HG03175 (cell line): ENCODE measurements around the gene PCDHA1.

ENCODE experiments used
- ATAC-seq: cut with Tn5 transposase; IDR thresholded peaks from one replicate; pipeline ENCODE4 v1.9.1; 2021; ENCODE audit warnings: mild to moderate bottlenecking, moderate library complexity; ENCODE audit not compliant: unreplicated experiment

Gene PCDHA1

GRCh38 chr5:140986117-140986521 lies 200.2 kb downstream of the PCDHA1 start:
- no peak for ATAC-seq

GRCh38 chr5:140988100-140988499 lies 202.2 kb downstream of the PCDHA1 start:
- no peak for ATAC-seq

- ATAC-seq = no peak
Observed at GRCh38 chr5:140988608-140989007, 202.7 kb downstream of the PCDHA1 start.

GRCh38 chr5:140989254-140990020 lies 203.5 kb downstream of the PCDHA1 start:
- ATAC-seq = no peak

GRCh38 chr5:140992828-140993227 lies 206.9 kb downstream of the PCDHA1 start:
- no peak for ATAC-seq

GRCh38 chr5:140996060-140996459 lies 210.1 kb downstream of the PCDHA1 start:
- no peak for ATAC-seq

GRCh38 chr5:140998921-140999410 lies 213.0 kb downstream of the PCDHA1 start:
- no peak for ATAC-seq

- no peak for ATAC-seq
Observed at GRCh38 chr5:141001446-141001843, 215.5 kb downstream of the PCDHA1 start.

- no peak for ATAC-seq
Observed at GRCh38 chr5:141001844-141002604, 216.1 kb downstream of the PCDHA1 start.

- no peak for ATAC-seq
Observed at GRCh38 chr5:141002605-141002965, 216.6 kb downstream of the PCDHA1 start.

- ATAC-seq = no peak
Observed at GRCh38 chr5:141003031-141003430, 217.1 kb downstream of the PCDHA1 start.

- no peak for ATAC-seq
Observed at GRCh38 chr5:141003791-141004611, 218.1 kb downstream of the PCDHA1 start.

- no peak for ATAC-seq
Observed at GRCh38 chr5:141007791-141008190, 221.9 kb downstream of the PCDHA1 start.

GRCh38 chr5:141010047-141010793 lies 224.3 kb downstream of the PCDHA1 start:
- ATAC-seq = no peak

- ATAC-seq = no peak
Observed at GRCh38 chr5:141017943-141018342, 232.0 kb downstream of the PCDHA1 start.

GRCh38 chr5:141022384-141022783 lies 236.4 kb downstream of the PCDHA1 start:
- ATAC-seq = no peak

- no peak for ATAC-seq
Observed at GRCh38 chr5:141031006-141031405, 245.1 kb downstream of the PCDHA1 start.

GRCh38 chr5:141032626-141033025 lies 246.7 kb downstream of the PCDHA1 start:
- ATAC-seq = no peak

GRCh38 chr5:141039061-141039460 lies 253.1 kb downstream of the PCDHA1 start:
- ATAC-seq = no peak

- no peak for ATAC-seq
Observed at GRCh38 chr5:141039517-141039916, 253.6 kb downstream of the PCDHA1 start.
